Stimulated activated CD4-positive, alpha-beta T cell treated with anti-CD3 and anti-CD28 coated beads, Interleukin-4, amount 100 ng/mL, for 1 hour (primary cell): Measurements from ENCODE around the gene CXCR6.

ENCODE experiments used
- DNase-seq: peaks from one replicate; pipeline ENCODE4 v3.0.0-alpha.2; 2020

Gene CXCR6

GRCh38 chr3:45949432-45949831 lies 6.2 kb downstream of the CXCR6 start:
- DNase-seq, result no peak

GRCh38 chr3:45950131-45950530 lies 6.9 kb downstream of the CXCR6 start:
- DNase-seq, result no peak

GRCh38 chr3:45950686-45951600 lies 7.7 kb downstream of the CXCR6 start:
- DNase-seq, result peak; percentile 29

- DNase-seq, result no peak
These were observed 8.7 kb downstream of the CXCR6 start for GRCh38 chr3:45951946-45952345.

DNA sequence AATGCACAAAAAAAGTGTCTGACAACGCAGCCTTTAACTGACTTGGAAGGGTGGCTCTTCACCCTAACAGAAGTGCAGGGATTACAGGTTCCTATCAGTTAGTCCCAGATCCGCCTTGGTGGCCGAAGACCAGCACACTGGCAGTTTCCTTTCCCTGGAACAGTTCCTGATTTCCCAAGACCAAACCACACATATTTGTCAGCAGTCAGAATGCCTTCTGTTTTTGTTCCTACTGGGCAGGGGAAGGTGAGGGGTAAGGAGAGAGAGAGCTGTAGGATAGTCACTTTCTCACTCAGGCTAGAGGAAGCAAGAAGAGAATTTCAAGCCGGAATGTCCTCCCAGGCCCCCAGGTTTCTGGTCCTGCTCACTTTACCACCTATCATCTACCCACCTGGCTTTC lies 9.2 kb downstream of the CXCR6 start:
- no peak for DNase-seq

- no peak for DNase-seq
These were observed 10.3 kb downstream of the CXCR6 start for GRCh38 chr3:45953536-45953935.

DNA sequence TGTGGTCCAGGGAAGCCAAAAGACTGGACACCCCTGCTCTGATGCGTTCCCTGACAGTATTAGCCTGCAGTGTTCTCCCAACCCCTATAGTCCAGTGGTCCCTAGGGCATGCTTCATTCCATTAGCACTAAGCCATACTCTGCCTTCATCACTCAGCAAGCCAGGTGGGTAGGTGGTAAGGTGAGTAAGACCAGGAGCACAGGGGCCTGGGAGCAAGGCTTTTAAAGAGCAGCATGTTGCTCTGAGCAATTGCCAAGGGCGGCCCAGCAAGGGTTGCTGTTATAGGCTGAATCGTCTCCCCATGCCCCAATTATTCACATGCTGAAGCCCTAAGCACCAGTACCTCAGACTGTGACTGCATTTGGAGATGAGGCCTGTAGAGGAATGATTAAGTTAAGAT lies 11.0 kb downstream of the CXCR6 start:
- DNase-seq, result no peak

DNA sequence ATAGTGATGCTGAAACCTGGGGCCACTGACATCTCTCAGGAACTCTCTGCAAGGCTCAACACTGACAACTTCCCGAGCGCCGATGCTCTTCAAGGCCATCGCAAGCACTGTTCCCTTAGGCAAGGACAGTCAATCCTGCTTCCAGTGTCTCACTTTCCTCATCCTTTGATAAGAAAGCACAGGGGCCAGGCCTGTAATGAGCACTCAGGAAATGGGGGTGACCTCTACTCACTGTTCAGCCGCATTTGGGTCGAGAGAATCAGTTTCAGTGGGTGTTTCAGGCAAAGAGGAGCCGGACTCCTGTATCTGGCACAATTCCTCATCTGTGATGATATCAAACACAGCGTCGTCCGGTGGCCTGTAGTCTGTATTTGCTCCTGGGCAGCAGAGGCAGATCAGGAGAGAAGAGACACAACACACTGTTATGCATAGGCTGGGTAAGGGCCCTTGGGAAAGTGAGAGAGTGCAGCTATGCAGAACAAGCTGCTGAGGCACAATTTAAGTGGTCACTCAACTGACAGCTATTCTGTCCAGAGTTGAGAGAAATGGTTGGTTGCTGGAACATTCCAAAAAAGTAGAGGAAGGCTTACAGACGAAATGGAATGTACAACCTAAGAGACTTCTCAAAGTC lies 11.9 kb downstream of the CXCR6 start:
- no peak for DNase-seq

- DNase-seq, result no peak
These were observed 12.4 kb downstream of the CXCR6 start for GRCh38 chr3:45955706-45956105.

DNA sequence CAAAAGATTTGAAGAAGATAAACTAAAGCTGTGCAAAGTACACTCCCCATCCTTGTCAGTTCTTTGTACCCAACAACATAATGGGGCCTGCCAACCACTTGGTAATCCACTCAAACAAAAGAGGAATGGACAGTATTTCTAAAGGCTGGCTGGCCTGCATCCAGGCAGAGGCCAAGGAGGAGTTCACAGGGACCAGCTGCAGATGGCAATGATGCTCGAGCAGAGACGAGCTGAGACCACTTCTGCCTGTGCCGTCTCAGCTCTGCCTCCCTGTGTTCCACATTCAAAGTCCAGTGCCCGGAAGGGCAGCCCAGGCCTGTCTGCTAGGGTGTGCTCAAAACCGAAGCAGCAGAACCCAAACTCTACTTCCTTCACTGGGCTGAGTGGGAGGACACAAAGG lies 14.3 kb downstream of the CXCR6 start:
- DNase-seq, result no peak

DNA sequence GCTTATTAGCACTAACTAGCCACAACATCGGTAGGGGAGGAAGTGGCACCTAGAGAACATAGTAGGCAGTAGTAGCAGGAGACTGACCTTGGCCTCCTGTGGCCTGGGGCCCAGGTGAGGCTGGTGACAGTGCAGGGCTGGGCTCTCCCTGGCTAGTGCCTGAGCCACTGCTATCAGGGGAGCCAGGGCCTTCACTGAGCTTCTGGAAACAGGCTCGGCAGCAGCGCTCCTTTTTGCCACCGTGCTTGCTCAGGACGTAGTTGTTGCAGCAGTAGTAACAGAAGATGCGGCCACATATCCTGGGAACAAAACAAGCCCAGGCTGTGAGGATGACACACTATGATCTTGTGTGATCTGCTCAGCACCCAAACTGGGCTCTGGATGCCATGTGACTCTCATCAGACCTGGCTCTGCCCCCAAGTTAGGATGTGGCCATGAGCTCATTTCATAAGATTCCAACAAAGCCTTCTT lies 15.1 kb downstream of the CXCR6 start:
- no peak for DNase-seq

- DNase-seq, result no peak
These were observed 15.9 kb downstream of the CXCR6 start for GRCh38 chr3:45959201-45959600.

- no peak for DNase-seq
These were observed 17.0 kb downstream of the CXCR6 start for GRCh38 chr3:45960289-45960688.

GRCh38 chr3:45962033-45962432 lies 18.8 kb downstream of the CXCR6 start:
- peak; percentile 24 for DNase-seq

DNA sequence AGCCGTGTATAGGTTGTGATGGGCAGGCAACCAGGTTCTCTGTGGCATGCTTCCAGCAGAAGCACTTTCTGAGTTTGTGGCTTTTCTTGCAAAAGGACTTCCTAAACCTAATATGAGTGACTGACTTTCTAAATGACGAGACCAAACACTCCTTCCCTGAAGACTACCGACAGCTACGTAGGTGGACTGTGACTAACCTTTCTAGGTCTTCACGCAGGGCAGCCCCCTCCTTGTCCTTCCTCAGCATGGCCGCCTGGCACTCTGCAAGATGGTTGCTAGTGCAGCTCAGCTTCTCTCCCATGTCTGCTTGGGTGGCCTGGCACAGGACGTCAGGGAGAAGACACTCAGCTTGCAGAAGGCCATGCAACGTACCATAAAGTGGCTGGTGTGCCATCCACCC lies 20.9 kb downstream of the CXCR6 start:
- peak; percentile 30 for DNase-seq

DNA sequence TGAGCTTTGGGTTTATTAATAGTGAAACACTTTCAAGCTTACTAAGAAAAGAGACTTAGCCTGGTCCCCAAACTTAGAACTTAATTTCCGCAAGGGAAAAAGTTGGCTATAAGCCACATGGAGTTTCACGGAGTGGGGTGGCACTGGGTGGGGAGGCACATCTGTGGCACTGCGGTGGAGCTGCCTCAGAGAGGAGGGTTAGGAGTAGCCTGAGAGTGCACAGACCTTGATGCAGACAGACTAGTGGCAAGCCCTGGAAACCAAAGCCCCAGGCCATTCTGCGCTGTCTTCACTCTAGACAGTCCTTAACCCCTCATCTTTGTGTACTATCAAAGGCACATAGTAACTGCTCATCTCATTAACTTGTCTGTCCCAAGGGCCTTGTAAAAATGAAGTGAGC lies 22.0 kb downstream of the CXCR6 start:
- DNase-seq, result no peak

DNA sequence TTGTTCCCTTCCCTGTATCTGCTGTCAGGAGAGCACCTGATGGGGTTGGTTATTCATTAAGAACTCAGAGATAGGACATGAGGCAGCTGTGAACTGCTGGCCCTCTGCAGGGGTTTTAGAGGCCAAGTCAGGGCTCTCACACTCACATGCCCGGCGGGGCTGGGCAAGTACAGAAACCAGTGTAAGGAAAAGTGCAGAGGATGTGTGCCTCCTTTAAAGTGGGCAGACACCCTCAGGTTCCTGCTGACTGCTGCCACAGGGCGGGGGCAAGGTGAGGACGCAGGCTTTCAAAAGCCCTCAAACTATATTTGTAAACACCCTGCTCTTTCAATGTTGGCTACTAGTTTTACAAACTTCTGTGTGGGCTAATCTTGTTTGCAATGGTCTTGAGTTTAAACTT lies 22.4 kb downstream of the CXCR6 start:
- DNase-seq, result no peak

- no peak for DNase-seq
These were observed 23.1 kb downstream of the CXCR6 start for GRCh38 chr3:45966371-45966791.

- no peak for DNase-seq
These were observed 23.8 kb downstream of the CXCR6 start for GRCh38 chr3:45966950-45967640.

DNA sequence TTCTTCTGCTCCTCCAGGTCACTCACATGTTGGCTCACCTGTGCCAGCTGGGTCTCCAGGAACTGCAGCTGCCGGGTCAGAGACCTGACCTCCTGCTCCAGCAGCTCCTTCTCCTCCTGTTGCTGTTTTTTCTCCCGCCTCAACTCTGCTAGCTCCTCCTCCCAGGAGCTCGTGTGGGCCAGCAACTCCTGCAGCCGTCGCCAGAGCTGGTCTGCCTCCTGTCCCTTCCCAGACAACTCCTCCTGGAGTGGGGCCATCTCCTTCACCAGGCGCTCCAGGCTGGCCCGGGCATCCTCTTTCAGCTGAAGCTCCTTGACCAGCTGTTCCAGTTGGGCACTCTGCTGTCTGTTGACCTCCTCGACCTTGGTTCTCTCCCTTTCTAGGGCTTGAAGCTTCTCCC lies 24.5 kb downstream of the CXCR6 start:
- DNase-seq, result no peak

GRCh38 chr3:45968149-45968548 lies 24.9 kb downstream of the CXCR6 start:
- no peak for DNase-seq

GRCh38 chr3:45968706-45969105 lies 25.4 kb downstream of the CXCR6 start:
- no peak for DNase-seq

DNA sequence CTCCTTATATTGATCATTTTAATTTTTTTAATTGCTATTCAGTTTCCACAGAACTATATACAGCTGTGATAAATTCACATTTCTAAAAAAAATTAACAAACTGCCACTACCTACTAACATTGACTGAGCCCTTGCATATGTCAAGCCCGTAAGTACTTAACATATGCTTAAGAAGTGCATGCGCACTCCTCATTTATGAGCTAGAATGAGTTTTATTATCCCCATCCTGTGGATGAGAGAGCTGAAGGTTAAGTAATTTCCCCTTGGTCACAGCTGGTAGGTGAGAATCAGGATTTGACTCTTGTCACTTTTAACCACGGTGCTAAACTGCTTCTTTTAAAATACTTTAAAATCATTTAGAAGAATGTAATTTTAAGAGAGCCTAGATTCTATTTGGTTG lies 25.9 kb downstream of the CXCR6 start:
- DNase-seq, result no peak

DNA sequence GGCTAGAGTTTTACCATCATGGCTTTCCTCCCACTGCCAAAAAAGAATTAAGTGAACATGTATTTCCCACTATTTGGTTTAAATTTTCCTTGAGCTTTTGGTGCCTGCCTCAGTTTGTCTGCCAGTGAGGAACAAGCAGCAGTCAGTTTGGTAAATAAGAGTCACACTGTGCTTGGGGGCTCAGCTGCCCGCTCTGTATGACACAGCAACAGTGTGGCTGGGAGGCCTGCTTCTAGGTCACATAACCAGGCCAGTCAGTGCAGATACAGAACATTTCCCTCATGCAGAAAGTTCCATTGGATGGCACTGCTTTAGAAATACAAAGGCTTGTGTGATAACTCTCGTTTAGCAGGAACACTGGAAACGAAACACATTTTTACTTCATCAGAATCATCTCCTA lies 26.7 kb downstream of the CXCR6 start:
- no peak for DNase-seq
